GM13976 (cell line): ENCODE results near the gene HPSE2.

ENCODE experiments used
- DNase-seq: peaks from one replicate; pipeline ENCODE4 v3.0.0; 2012; ENCODE audit warnings: low spot score
- in situ Hi-C: fragments of 300-500 bp; cut with MboI; formaldehyde crosslinking; loops from one replicate; pipeline ENCODE4 v1.12.0; 2022; ENCODE audit warnings: low sequenced_read_pairs, mixed read lengths, inconsistent platforms; ENCODE audit not compliant: unreplicated experiment
- TF ChIP-seq, protein P1 (sequence below): IDR thresholded peaks from 2 replicates; pipeline ENCODE4 v1.5.1; 2012; ENCODE audit warnings: borderline replicate concordance, mild to moderate bottlenecking; ENCODE audit not compliant: insufficient read depth; ENCODE audit errors: extremely low read depth, missing control alignments, control extremely low read depth

HPSE2 gene

DNA sequence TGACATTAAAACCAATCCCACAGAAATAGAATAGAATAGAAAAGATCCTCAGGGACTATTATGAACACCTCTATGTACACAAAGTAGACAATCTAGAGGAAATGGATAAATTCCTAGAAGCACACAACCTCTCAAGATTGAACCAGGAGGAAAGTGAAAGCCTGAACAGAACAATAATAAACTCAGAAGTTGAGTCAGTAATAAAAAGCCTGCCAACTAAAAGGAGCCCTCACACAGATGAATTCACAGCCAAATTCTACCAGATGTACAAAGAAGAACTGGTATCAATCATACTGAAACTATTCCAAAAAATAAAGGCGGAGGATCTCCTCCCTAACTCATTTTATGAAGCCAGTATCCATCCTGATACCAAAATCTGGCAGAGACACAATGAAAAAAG lies 568.6 kb downstream of the HPSE2 start:
- in situ Hi-C loops, result no loop called here
- no peak for DNase-seq
- TF ChIP-seq, protein P1, sequence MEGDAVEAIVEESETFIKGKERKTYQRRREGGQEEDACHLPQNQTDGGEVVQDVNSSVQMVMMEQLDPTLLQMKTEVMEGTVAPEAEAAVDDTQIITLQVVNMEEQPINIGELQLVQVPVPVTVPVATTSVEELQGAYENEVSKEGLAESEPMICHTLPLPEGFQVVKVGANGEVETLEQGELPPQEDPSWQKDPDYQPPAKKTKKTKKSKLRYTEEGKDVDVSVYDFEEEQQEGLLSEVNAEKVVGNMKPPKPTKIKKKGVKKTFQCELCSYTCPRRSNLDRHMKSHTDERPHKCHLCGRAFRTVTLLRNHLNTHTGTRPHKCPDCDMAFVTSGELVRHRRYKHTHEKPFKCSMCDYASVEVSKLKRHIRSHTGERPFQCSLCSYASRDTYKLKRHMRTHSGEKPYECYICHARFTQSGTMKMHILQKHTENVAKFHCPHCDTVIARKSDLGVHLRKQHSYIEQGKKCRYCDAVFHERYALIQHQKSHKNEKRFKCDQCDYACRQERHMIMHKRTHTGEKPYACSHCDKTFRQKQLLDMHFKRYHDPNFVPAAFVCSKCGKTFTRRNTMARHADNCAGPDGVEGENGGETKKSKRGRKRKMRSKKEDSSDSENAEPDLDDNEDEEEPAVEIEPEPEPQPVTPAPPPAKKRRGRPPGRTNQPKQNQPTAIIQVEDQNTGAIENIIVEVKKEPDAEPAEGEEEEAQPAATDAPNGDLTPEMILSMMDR, result no peak

DNA sequence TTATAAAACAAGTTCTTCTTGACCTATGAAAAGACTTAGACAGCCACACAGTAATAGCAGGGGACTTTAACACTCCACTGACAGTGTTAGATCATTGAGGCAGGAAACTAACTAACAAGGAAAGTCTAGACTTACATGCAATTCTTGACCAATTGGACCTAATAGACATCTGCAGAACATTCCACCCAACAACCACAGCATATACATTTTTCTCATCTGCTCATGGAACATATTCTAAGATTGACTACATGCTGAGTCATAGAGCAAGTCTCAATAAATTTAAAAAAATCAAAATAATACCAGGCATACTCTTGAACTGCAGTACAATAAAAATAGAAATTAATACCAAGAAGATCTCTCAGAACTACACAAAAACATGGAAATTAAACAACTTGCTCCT lies 569.4 kb downstream of the HPSE2 start:
- TF ChIP-seq, protein P1, result no peak
- in situ Hi-C loops, result no loop called here
- DNase-seq, result no peak

DNA sequence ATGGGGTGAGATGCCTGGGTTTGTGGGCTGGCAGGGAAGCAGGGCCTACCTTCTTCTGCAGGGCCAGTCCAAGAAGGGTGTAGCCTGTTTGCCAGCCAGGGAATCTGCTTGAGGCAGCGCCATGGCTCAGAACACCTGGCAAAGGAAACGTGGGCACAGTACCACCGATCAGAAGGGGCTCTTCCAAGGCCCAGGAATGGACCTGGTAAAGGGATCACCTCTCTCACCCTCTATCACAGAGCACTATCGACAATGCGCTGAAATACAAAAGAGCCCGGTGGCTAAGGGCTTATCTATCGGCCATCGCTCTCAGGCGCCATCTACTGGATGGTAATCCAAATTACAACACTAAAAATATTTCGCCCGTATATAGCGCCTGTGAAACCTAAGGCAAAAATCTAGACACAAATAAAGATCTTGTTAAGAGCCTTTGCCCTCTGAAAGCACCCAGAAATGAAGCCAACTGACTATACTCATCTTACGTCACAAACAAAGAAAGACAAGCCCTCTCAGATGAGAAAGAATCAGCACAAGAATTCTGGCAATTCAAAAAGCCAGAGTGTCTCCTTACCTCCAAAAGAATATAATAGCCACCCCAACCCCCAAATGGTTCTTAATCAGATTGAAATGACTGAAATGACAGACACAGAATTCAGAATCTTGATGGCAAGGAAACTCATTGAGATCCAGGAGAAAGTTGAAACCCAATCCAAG lies 571.2 kb downstream of the HPSE2 start:
- TF ChIP-seq, protein P1, result peak; percentile 57
- peak; percentile 54 for DNase-seq
- in situ Hi-C loops, result loop anchor here (5.0 kb wide), 1 partner anchor 197 kb away; no protein-coding TSS in a partner anchor

DNA sequence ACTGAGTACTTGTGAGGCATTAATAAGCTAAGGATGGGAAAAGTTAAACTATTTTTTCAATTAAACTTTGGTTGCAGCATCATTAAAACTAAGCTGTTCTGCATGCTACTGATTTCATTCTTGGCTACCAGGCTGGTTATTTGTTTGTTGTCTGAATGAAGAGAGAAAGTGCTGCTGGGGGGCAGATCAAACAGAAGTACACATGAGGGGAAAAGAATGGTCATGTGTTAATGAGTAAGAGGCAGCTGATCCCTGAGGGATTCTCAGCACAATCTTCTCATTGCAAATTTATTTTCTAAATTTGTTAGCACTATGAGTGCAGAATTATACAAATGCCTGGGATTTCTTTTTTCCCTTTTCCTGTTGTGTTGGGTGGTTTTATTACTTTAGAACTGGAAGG lies 575.7 kb downstream of the HPSE2 start:
- in situ Hi-C loops, result loop anchor here (5.0 kb wide), 1 partner anchor 193 kb away; no protein-coding TSS in a partner anchor
- no peak for DNase-seq
- TF ChIP-seq, protein P1, result no peak

DNA sequence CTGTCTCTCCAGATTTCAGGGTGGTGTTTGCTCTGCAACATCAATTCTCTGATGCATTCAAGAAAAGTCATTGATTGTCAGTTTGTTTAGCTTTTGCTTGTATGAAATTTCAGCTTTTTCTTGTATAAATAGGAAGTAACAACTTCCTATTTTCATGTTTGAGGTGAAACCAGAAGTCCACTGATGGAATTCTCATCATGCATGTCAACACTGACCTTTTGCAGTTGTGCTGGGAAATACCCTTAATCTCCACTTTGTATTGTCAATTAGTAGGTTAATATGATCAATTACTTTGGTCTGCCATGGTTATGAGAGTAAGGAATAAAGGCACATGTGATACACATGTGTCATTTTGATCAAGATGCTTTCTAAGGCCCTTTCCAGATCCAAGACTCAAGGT lies 580.2 kb downstream of the HPSE2 start:
- TF ChIP-seq, protein P1, result no peak
- in situ Hi-C loops, result no loop called here

DNA sequence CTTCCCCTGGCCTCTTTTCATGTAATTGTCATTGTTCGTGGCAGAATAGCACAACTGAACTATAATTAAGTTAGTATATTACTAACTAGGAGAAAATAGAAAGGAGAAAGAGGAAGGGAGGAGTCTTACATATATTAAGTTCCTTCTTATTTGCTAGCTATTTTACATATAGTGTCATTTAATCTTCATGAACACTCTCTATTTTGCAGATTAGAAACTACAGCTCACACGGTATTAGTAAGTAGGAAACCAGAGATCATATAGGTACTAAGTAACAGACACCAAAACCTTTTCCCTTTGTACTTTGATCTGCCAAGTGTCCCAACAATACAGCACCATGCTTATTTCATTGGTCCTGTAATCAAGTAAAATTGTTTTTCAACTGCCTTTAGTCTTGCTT lies 586.5 kb downstream of the HPSE2 start:
- in situ Hi-C loops, result no loop called here
- no peak for DNase-seq
- TF ChIP-seq, protein P1, result no peak

More for the DNA sequence above, 580.2 kb downstream of the HPSE2 start:
- no peak for DNase-seq
